ENCODE data around the gene ACSS1. TPM values are rescaled to one million over a fixed set of nuclear protein-coding genes. Genes with fewer than 3 reads are reported as not detected.

Gene ACSS1
- total RNA-seq, 1 donor from 2014 or later: 0.27 TPM

GRCh38 chr20:25008388-25009217, 49.3 kb downstream of the ACSS1 start:
- TF ChIP-seq CTCF (IDR thresholded peaks at IDR 0.05; ENCODE audit: insufficient read depth, low read depth, low read length): no peak
- no peak for TF ChIP-seq EZH2 (IDR thresholded peaks at IDR 0.05; ENCODE audit: insufficient read depth, low read length)
- Histone ChIP-seq H3K9me3 (ENCODE audit: insufficient read depth, low read depth, low read length) (no peaks in the 10 kb centered on the region), H3K4me2 (ENCODE audit: low read length) (no peak overlapping the region), H3K4me1 (ENCODE audit: insufficient read depth, low read length) (no peaks in the 10 kb centered on the region), H3K27ac (ENCODE audit: low read depth, low read length) (no peak overlapping the region), H3K4me3 (ENCODE audit: insufficient read depth, low read depth, low read length) (no peak overlapping the region), H3K79me2 (ENCODE audit: insufficient read depth, low read length) (no peaks in the 10 kb centered on the region), H3K27me3 (ENCODE audit: insufficient read depth, low read length) (peaks cover 8% of the 10 kb centered on the region), H2AFZ (ENCODE audit: low read depth, low read length) (no peak overlapping the region), H4K20me1 (ENCODE audit: insufficient read depth, low read length) (no peaks in the 10 kb centered on the region), H3K9ac (ENCODE audit: low read length) (no peak overlapping the region), H3K36me3 (ENCODE audit: insufficient read depth, low read length) (no peaks in the 10 kb centered on the region)
- peaks cover 58% of the 10 kb centered on the region for H3K27me3 Mint-ChIP-seq (ENCODE audit: low read depth, unreplicated experiment)
- no peaks in the 10 kb centered on the region for H3K9me3 Mint-ChIP-seq (ENCODE audit: unreplicated experiment)
- no peak for FAIRE-seq
- no peak overlapping the region for H3K27ac Mint-ChIP-seq (ENCODE audit: unreplicated experiment)
- H3K4me3 Mint-ChIP-seq (ENCODE audit: unreplicated experiment): no peak overlapping the region
- no peaks in the 10 kb centered on the region for H3K36me3 Mint-ChIP-seq (ENCODE audit: low read depth, unreplicated experiment)
- no peaks in the 10 kb centered on the region for H3K4me1 Mint-ChIP-seq (ENCODE audit: low read depth, unreplicated experiment)
- DNase-seq (ENCODE audit: low read depth): no peak

- Histone ChIP-seq H3K9me3 (ENCODE audit: insufficient read depth, low read depth, low read length) (no peaks in the 10 kb centered on the region), H3K79me2 (ENCODE audit: insufficient read depth, low read length) (no peaks in the 10 kb centered on the region), H3K27ac (ENCODE audit: low read depth, low read length) (no peak overlapping the region), H3K36me3 (ENCODE audit: insufficient read depth, low read length) (no peaks in the 10 kb centered on the region), H3K27me3 (ENCODE audit: insufficient read depth, low read length) (peaks cover 8% of the 10 kb centered on the region), H3K4me2 (ENCODE audit: low read length) (no peak overlapping the region), H3K4me3 (ENCODE audit: insufficient read depth, low read depth, low read length) (no peak overlapping the region), H3K9ac (ENCODE audit: low read length) (no peak overlapping the region), H4K20me1 (ENCODE audit: insufficient read depth, low read length) (no peaks in the 10 kb centered on the region), H2AFZ (ENCODE audit: low read depth, low read length) (no peak overlapping the region), H3K4me1 (ENCODE audit: insufficient read depth, low read length) (no peaks in the 10 kb centered on the region)
- Mint-ChIP-seq H3K4me3 (ENCODE audit: unreplicated experiment) (no peak overlapping the region), H3K27ac (ENCODE audit: unreplicated experiment) (no peak overlapping the region), H3K4me1 (ENCODE audit: low read depth, unreplicated experiment) (no peaks in the 10 kb centered on the region), H3K9me3 (ENCODE audit: unreplicated experiment) (no peaks in the 10 kb centered on the region), H3K27me3 (ENCODE audit: low read depth, unreplicated experiment) (peaks cover 55% of the 10 kb centered on the region), H3K36me3 (ENCODE audit: low read depth, unreplicated experiment) (no peaks in the 10 kb centered on the region)
- DNase-seq (ENCODE audit: low read depth) (no peak), FAIRE-seq (no peak)
- TF ChIP-seq EZH2 (IDR thresholded peaks at IDR 0.05; ENCODE audit: insufficient read depth, low read length): no peak
- TF ChIP-seq CTCF (IDR thresholded peaks at IDR 0.05; ENCODE audit: insufficient read depth, low read depth, low read length): no peak
Measured at GRCh38 chr20:25007491-25008305, 50.2 kb downstream of the ACSS1 start.

Data from astrocyte (in vitro differentiated cells and primary cell).